GM19463 (cell line): ENCODE measurements around the gene MCCD1.
"Not testable (repeated sequence)": the region's sequence is repeated elsewhere in the genome, so short reads cannot be mapped to it uniquely, and the experiment has no call there.

Experiments used
- ATAC-seq: cut with Tn5 transposase; IDR thresholded peaks from one replicate; pipeline ENCODE4 v1.9.1; 2021; ENCODE audit warnings: mild to moderate bottlenecking, moderate library complexity; ENCODE audit not compliant: unreplicated experiment

MCCD1 gene

DNA sequence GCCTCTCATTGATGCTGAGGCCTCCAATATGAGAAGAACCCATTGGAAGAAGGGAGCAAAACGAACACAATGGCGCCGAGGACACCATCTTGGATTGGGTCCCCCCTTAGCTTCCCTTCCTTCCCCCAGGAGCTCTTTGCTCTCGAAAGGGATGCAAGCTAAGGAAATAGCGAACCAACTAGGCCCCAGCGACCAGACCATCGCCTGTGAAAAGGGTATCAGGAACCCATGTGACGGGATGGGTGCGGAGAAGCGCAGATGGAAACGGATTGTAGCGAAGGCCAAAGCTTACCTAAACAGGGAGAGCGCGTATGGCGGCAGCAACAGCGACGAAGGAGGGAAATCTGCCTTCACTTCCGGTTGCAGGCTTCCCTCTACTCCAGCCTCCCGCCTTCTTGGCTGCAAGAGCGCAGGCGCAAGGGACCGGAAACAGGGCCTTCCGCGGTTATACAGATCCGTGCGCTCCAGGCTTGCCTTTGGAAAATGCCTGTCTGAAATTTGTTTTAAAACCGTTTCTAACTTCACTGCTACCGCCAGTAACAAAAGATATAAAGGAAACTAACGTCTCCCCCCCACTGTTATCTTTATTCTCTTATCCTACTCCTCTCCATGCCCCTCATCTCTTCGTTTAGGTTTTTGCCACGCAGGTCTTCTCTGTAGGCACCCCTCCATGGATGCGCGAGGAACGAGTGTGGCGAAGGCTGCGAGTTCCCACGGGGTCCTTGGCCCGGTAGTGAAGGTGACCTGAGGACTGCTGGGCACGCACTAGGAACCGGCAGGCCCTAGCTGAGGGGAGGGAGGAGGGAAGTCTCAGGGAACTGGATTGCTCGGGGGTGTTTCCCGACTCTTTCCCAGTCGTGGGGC is 13.1 kb downstream of the MCCD1 start, which contains the start of gene DDX39B:
TSS of gene DDX39B (minus strand) at position 346 of the 864 bp plus-strand sequence. CDS start 1,471 bp downstream, outside the sequence.
- peak; percentile 68 for ATAC-seq

DNA sequence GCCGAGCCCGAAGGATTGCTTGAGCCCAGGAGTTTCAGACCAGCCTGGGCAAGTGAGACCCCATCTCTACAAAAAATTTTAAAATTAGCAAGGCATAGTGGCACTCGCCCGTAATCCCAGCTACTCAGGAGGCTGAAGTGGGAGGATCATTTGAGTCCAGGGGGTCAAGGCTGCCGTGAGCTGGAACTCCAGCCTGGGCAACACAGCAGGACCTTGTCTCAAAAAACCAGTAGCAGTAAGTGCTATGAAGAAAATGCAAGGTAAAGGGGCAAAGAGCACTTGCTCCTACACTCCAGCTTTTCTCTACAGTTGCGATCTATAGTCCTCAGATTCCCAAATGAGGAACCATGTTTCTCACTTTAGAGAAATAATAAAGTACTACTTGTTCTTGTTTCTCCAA is 14.9 kb downstream of the MCCD1 start:
- ATAC-seq = no peak

DNA sequence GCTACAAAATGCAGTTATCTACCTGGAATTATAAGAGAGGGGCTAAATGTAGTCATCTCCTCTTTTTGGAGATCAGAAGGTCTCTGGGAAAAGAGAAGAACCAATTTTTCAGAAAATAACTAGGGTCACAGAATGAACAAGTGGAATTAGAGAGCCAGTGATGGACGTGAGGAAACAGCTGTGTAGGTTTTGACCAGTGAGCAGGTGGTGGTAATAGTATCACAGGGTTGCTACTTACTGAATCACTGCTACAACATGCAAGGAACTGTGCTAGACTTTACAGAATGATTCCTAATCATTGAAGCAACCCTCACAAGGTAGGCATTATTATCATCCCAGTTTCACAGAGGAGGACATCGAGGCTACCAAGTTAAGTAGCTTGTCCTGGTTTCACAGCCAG is 15.9 kb downstream of the MCCD1 start:
- no peak for ATAC-seq

DNA sequence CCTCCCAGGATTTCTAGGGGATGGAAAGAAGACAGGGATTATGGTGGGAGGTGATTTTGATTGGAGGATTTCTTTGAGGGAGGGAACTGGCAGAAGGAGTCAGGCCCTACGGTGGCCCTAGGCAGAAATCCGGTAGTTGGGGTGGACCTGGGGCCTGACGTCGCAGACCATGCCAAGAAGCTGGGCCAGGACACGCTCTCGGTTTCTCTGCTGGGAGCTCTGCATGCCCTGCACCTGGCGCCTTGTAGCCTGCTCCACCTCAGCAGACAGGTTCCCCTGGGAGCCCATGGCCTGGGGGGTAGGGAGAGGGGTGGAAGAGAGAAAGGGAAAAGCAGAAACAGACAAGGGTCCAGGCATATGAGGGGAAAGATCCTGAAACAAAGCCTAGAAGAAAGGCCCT is 16.5 kb downstream of the MCCD1 start:
- no peak for ATAC-seq

DNA sequence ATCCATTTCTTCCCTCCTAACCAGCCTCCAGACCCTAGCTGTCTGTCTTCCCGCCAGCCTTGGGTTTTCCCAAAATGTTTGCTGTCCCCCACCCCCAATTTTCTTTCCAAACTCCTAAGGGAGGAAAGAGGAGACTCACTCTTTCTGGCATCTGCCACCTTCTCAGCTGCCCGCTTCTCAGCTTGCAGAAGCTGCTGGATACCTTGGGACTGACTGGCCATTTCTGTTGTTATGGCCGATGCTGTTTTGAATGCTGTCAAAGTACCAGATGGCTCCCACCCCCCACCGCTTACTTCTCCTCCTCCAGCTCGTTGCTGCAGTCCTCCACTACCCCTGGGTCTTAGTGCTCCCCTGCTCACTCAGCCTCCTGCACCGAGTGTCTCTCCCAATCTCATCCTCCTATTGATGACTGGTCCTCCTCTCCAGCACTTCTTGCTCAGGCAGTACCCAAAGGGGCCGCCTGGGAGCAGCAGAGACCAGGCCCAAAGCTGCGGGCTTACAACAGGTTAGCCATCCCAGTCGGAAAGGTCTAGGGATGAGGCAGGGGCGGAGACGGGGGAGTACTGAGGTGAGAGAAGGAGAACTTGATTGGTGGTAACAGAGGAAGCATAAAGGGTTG is 17.7 kb downstream of the MCCD1 start, which contains the start of gene ATP6V1G2:
TSS of gene ATP6V1G2 (minus strand) at position 270 of the 619 bp plus-strand sequence. CDS start at position 221, 49 bp downstream.
- no peak for ATAC-seq

DNA sequence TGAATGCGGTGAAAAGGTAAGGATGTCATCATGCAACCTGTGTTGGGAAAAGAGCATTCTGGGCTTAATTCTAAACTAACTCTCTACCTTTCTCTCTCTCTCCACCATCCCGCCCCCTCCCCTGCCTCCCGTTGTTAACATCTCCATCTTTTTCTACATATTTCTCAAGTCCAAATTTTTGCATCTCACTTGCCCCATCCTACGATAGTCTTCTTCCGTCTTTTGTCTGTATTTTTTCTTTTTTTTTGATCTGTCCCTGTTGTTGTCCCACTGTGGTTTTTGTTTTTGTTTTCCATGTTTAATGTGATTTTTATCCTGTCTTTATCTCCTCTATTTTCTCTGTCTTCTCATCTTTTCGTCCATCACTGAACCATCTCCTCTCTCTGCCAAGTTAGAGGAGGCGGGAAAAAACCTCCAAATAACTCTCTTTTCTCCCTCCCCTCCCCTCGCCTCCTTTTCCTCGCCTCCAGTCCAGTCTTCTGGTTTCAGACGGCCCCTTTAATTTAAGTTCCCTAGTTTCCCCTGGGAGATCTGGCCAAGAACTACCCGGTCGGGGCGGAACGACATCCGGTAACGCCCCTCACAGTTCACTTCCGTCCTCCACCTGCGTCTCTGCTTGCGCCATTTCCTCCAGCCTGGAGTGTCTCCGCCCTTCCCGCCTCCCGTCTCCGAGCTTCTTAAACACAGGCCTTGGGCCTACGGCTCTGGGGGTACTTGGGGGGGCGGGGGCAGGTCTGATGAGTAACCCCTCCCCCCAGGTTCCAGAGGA is 18.4 kb downstream of the MCCD1 start, which contains the start of gene NFKBIL1:
TSS of gene NFKBIL1 (plus strand) at position 651 of the 769 bp plus-strand sequence. CDS start at position 738, 87 bp downstream.
- ATAC-seq = peak; percentile 79

DNA sequence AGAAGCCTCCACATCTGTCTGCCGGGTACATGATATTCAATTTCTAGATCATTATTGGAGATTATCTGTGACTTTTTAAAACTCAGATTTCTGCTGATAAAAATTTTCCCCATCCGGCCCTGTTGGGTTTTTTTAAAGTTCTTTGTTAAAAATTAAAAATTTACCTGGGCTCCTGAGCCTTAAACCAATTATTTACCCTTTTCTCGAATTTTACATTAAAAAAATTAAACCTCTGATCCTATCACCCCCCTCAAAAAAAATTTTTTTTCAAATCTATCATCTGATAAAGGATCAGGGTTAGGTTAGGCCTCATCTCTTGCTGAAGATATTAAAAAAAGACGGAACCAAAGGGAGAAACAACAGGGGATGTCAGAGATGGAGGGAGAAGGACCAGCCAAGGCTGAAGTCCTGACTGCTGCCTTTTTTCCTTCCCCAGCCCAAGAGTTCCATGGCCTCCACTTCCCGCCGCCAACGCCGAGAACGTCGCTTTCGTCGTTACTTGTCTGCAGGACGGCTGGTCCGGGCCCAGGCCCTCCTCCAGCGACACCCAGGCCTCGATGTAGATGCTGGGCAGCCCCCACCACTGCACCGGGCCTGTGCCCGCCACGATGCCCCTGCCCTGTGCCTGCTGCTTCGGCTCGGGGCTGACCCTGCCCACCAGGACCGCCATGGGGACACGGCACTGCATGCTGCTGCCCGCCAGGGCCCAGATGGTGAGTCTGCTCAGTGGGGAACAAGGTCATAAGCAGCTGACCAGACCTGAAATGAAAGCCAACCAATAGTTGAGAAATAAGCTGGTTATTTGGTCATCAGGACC is 19.2 kb downstream of the MCCD1 start:
- no peak for ATAC-seq

DNA sequence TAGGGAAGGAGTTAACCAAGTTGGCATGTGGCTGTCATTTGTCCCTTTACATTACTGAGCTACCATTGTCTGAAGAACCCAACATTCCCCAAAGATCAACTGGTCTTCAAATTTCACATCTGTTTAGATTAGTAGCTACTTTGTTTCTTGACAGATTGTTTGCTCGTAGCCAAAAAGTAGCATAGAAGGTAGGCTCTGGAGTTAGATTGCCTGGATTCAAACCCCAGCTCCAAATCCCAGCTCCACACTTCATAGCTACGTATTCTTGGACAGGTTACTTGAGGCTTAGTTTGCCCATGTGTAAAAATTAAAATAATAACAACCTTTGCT is 19.7 kb downstream of the MCCD1 start:
- no peak for ATAC-seq

DNA sequence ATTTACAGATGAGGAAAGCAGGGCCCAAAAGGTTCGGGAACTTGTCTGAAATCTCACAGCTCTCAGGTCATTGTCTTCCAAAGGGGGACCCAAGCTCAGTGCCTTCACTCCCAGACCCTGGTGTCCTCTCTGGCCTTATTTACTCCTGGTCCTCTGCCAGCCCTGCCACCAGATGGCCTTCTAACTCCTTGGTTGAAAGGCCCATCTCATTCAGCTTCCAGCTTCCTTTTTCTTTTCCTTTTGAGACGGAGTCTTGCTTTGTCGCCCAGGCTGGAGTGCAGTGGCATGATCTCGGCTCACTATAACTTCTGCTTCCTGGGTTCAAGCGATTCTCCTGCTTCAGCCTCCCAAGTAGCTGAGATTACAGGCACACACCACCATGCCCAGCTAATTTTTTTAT is 22.6 kb downstream of the MCCD1 start:
- not testable (repeated sequence) for ATAC-seq

DNA sequence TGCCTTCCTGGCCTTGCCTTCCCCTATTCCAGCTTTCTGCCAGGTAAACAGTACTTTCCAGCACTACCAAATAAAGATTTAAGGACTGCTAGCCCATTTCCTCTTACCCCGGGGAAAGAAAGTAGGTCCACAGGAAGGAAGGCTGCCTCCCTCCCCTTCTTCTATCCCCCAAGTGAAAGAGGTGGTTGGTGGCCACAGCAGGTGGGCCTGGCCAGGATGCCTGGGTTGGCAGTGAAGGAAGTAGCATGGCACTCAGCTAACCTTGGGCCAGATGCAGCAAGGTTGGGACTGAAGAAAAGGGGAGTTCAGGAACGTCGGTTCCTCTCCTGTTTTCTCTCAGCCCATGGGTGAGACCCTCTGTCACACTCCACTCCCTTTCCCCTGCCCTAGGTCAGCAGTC is 27.5 kb downstream of the MCCD1 start:
- ATAC-seq = no peak

DNA sequence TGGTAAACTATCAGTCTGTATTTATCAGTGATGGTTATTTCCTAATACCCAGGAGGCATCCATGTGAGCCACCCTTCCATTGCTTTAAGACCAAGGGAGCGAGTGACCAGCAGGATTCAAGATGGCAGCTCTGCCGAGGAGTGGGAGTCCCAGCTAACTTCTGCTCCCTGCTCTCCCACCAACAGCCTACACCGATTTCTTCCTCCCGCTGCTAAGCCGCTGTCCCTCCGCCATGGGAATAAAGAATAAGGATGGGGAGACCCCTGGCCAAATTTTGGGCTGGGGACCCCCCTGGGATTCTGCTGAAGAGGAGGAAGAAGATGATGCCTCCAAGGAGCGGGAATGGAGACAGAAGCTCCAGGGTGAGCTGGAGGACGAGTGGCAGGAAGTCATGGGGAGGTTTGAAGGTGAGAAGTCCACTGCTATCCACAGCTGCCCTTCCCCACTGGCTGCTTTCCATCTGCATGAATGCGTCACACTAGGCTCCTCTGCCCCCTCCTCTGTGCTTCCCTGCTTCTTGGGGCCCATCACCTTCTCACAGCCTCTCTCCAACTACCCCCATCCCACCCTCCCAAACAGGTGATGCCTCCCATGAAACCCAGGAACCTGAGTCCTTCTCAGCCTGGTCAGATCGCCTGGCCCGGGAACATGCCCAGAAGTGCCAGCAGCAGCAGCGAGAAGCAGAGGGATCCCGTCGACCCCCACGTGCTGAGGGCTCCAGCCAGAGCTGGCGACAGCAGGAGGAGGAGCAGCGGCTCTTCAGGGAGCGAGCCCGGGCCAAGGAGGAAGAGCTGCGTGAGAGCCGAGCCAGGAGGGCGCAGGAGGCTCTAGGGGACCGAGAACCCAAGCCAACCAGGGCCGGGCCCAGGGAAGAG is 28.9 kb downstream of the MCCD1 start:
- ATAC-seq = no peak

DNA sequence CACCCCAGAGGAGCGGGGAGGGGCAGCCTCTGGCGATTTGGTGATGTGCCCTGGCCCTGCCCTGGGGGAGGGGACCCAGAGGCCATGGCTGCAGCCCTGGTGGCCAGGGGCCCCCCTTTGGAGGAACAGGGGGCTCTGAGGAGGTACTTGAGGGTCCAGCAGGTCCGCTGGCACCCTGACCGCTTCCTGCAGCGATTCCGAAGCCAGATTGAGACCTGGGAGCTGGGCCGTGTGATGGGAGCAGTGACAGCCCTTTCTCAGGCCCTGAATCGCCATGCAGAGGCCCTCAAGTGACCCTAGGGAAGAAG is 29.5 kb downstream of the MCCD1 start:
- no peak for ATAC-seq

DNA sequence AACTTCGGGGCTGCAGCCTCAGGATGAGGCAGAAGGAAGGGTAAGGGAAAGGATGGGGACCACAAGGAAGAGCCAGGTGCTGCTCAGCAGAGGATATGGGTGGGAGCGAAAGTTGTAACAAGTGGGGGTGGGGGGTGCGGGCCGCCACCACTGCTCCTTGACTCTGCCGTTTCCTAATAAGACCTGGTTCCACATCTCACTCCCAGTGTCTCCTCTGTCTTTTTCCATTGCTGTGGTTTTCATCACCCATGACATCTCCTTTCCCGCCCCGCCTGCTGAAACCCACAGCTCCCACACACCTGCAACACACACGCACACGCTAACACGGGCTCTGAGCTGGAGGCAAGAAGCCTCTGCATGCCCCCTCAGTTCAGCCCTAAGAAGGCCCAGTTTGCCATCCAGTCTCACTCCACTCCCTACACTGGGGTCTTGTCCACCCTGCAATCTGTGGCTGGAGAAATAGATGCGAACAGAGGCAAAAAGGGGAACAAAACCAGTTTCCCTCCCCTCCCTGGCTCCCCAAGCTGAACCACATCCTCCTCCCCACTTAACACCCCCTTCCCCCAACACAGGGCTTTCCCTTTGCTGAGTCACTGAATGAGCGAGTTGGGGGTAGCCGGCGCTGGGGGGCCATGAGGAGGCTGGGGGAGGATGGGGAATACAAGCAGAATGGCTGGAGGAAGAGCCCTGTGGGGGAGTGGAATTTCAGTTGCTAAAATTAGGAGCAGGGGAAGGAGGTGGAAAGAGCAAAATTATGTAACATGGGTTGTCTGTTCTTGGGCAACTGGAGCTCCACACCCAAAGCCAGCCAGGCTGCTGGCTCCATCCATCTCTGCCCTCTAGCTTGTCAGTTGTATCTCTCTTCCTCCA is 30.1 kb downstream of the MCCD1 start:
- ATAC-seq = no peak

DNA sequence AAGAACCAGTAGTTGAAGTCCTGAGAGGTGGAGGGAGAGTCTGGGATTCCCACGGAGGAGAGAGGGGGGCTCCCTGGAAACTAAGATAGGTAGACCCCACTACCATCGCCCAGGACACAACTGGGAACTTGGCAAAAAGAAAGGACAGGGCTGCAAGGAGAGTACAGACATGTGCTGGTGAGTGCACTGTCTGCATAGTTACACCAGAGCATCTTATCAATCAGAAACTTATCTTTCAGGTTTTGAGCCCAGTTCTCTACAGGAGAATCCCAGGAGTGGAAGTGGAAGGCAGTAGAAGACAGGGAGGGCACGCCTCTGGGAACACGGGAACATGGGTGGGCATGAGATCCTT is 30.8 kb downstream of the MCCD1 start:
- ATAC-seq = no peak

DNA sequence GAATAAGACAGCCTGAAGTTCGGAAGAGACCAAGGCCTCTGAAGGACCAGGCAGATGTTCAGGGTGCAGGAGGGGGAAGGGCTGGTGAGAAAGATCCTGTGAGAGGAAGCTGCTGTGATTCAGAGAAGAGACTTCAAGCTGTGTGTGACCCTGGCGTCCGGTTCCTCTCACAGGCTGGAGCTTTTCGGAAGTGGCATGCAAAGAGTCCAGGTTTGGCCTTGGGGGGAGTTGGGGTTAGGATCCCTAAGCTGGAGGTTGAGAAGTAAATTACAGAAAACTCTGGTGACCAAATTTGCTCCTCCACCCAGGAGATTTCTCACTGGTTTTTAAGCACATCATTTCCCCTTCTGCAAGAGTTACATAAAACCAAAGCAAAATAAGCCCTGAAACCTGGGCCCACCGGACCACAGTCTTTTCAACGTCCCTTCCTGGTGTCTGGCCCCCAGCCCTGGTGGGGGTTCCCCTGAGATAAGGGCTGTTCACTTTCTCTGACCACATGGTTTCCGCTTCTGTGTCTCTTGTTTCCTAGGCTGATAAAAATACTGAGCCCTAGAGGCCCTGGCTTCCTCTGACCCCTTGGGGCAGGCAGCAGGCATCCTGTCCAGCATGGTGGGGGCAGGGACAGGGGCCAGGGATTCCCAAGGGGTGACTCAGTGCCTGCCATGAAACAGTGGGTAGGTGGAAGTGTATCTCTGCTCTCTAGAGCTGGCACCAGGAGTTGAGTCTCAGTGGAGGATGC is 31.4 kb downstream of the MCCD1 start:
- ATAC-seq = peak; percentile 66

DNA sequence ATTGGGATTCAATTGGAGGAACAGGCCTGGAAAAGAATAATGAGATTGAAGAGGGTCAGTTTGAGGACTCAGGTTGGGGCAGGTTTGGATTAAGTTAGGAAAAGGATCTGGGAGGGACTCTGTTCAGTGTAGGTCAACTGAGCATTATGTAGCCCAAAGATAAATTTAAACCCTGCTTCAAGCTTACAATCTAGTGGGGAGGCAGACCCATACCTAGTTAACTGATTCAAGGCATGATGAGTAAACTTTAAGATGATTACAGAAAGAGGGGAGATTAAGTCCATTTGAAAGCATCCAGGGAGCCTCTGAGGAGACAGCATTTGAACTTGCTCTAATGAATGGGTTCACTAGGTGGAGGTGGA is 31.9 kb downstream of the MCCD1 start:
- ATAC-seq = no peak

DNA sequence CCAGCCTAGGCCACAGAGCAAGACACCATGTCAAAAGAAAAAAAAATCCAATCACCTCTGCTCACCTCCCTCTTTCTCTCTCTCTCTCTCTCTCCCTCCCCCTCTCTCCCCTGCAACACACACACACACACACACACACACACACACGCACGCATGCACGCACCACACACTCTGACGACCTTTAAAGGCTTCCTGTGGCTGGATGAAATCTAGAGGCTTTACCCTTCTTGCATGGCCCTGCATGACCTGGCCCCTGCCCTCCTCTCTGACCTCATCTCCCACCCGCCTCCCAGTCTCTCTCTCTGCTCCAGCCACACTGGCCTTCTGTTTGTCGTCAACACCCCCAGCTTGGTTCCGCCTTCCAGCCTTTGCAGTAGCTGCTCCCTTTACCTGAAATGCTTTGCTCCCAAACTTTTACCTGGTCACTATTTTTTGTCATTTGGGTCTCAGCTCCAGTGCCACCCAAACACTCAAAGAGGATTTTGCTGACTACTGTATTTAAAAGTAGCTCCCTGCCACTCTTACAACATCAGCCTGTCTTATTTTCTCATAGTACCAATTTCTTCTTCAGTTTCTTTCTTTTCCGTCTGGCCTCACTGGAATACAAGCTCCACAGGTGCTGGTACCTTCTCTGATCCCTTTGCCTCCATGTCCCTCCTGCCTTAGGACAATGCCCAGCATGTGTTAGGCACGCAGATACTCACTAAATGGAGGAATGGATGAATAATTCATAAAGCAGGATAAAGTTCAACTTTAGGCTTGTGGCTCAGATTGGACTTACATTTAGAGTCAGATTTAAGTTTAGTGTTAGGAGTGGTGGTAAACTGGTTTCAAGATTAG is 39.0 kb downstream of the MCCD1 start:
- ATAC-seq = no peak
